Right lobe of liver (tissue), 4 donors: ENCODE results near the gene MAPK8.

Experiments used
- CTCF ChIP-seq, 4 donors: fragments of 200-600 bp in 3 of 4; fragments of 450-650 bp in 1 of 4; IDR thresholded peaks; one replicate each; pipeline versions ENCODE4 v1.5.1 to v1.8.0; 2016 to 2022; ENCODE audit warnings: antibody characterized with exemption in 4 of 4, mild to moderate bottlenecking in 2 of 4
- POLR2A ChIP-seq: fragments of 450-650 bp; IDR thresholded peaks from one replicate; pipeline ENCODE4 v1.6.1; 2017; ENCODE audit warnings: antibody characterized with exemption, mild to moderate bottlenecking
- donor health status: DM: no; HTN: no; CAD: no.
- donor health status: DM: no; HTN: no; CAD: no.
- donor health status: DM: no; HTN: yes; CAD: no.

GRCh38 chr10:48414778-48415177 is 108.3 kb downstream of the MAPK8 start:
- TF ChIP-seq CTCF (IDR thresholded peaks at IDR 0.05) (no peak), POLR2A (no peak)
